Breast epithelium (tissue), 4 donors: ENCODE data around the gene TMCO4. TPM values are rescaled to one million over a fixed set of nuclear protein-coding genes. Genes with fewer than 3 reads are reported as not detected.

Experiments used
- DNase-seq, 2 donors: peaks; one replicate each; pipeline ENCODE4 v3.0.0-alpha.2; 2019; ENCODE audit warnings: low spot score in 2 of 2
- H3K27ac ChIP-seq, 2 donors: fragments of 200-600 bp; sonication (generic) in 1 of 2; one replicate each; pipeline ENCODE4 v1.5.1; 2016 to 2019; ENCODE audit warnings: mild to moderate bottlenecking in 1 of 2
- H3K27me3 ChIP-seq, 2 donors: fragments of 200-600 bp; sonication (generic) in 1 of 2; one replicate each; pipeline versions ENCODE4 v1.5.1 to v1.6.0; 2017 to 2019; ENCODE audit warnings: control low read depth in 1 of 2, mild to moderate bottlenecking in 1 of 2
- H3K36me3 ChIP-seq: fragments of 200-600 bp; one replicate; pipeline ENCODE4 v1.5.1; 2019
- H3K4me1 ChIP-seq, 2 donors: fragments of 200-600 bp; sonication (generic); one replicate each; pipeline ENCODE4 v1.5.1; 2016 to 2019; ENCODE audit warnings: control low read depth in 1 of 2
- H3K4me3 ChIP-seq, 3 donors: fragments of 200-600 bp; sonication (generic); 1 replicate in 2 of 3; 2 replicates in 1 of 3; pipeline ENCODE4 v1.5.1; 2016 to 2019; ENCODE audit warnings: mild to moderate bottlenecking in 3 of 3, moderate library complexity in 2 of 3
- H3K9me3 ChIP-seq, 2 donors: fragments of 200-600 bp; sonication (generic) in 1 of 2; one replicate each; pipeline ENCODE4 v1.5.1; 2016 to 2019; ENCODE audit warnings: control low read depth in 1 of 2
- CTCF ChIP-seq, 3 donors: fragments of 450-650 bp; IDR thresholded peaks; one replicate each; pipeline ENCODE4 v1.5.1; 2016 to 2017; ENCODE audit warnings: antibody characterized with exemption in 3 of 3, mild to moderate bottlenecking in 3 of 3, moderate library complexity in 3 of 3
- POLR2A ChIP-seq: fragments of 450-650 bp; IDR thresholded peaks from one replicate; pipeline ENCODE4 v1.6.1; 2016; ENCODE audit warnings: antibody characterized with exemption, mild to moderate bottlenecking, moderate library complexity
- POLR2AphosphoS5 ChIP-seq, 3 donors: sonication (generic); formaldehyde crosslinking; IDR thresholded peaks; one replicate each; pipeline ENCODE4 v1.6.1; 2017; ENCODE audit warnings: antibody characterized with exemption in 3 of 3
- intact Hi-C: fragments of 100-400 bp; cut with DNase I; formaldehyde crosslinking; loops from one replicate; pipeline ENCODE4 v1.15.1; 2023; ENCODE audit warnings: low total_unique reads
- total RNA-seq, 3 donors: library from RNA; depleted of rRNA; stranded (reverse); fragments of >200 nt; gene quantifications; one replicate each; pipeline ENCODE4 v1.1.0, GENCODE V29; 2016

TMCO4 gene
- total RNA-seq, 3 donors from 2014 or later: 26.7 to 44.2 (median 34.1) TPM

GRCh38 chr1:19680644-19681043 lies 119.1 kb downstream of the TMCO4 start:
- Histone ChIP-seq H3K4me3 (no peak overlapping the region), H3K4me1 (no peaks in the 10 kb centered on the region), H3K27me3 (no peaks in the 10 kb centered on the region), H3K9me3 (no peaks in the 10 kb centered on the region), H3K36me3 (no peaks in the 10 kb centered on the region), H3K27ac (no peak overlapping the region)
- intact Hi-C loops: no loop called here
- TF ChIP-seq POLR2A: no peak
- TF ChIP-seq POLR2AphosphoS5 (IDR thresholded peaks at IDR 0.05): no peak
- no peak for DNase-seq

GRCh38 chr1:19679691-19680090 lies 120.0 kb downstream of the TMCO4 start:
- TF ChIP-seq POLR2AphosphoS5 (IDR thresholded peaks at IDR 0.05) (no peak), POLR2A (no peak), CTCF (IDR thresholded peaks at IDR 0.05) (no peak)
- DNase-seq: no peak
- intact Hi-C loops: no loop called here

GRCh38 chr1:19678931-19679453 lies 120.7 kb downstream of the TMCO4 start:
- intact Hi-C loops: no loop called here
- no peaks in the 10 kb centered on the region for H3K9me3 ChIP-seq
- DNase-seq: no peak
- TF ChIP-seq POLR2AphosphoS5 (IDR thresholded peaks at IDR 0.05) (no peak), POLR2A (no peak), CTCF (IDR thresholded peaks at IDR 0.05) (no peak)
- no peaks in the 10 kb centered on the region for H3K27me3 ChIP-seq
- no peaks in the 10 kb centered on the region for H3K4me1 ChIP-seq
- H3K27ac ChIP-seq: no peak overlapping the region
- no peaks in the 10 kb centered on the region for H3K36me3 ChIP-seq
- H3K4me3 ChIP-seq: no peak overlapping the region

More at GRCh38 chr1:19679691-19680090, 120.0 kb downstream of the TMCO4 start:
- no peaks in the 10 kb centered on the region for H3K4me1 ChIP-seq
- no peaks in the 10 kb centered on the region for H3K9me3 ChIP-seq
- H3K36me3 ChIP-seq: no peaks in the 10 kb centered on the region
- no peak overlapping the region for H3K4me3 ChIP-seq
- H3K27ac ChIP-seq: no peak overlapping the region
- no peaks in the 10 kb centered on the region for H3K27me3 ChIP-seq

GRCh38 chr1:19678493-19678892 lies 121.2 kb downstream of the TMCO4 start:
- Histone ChIP-seq H3K27ac (no peak overlapping the region), H3K36me3 (no peaks in the 10 kb centered on the region), H3K4me1 (no peaks in the 10 kb centered on the region), H3K9me3 (no peaks in the 10 kb centered on the region), H3K4me3 (no peak overlapping the region), H3K27me3 (no peaks in the 10 kb centered on the region)
- TF ChIP-seq POLR2A (no peak), CTCF (IDR thresholded peaks at IDR 0.05) (no peak), POLR2AphosphoS5 (IDR thresholded peaks at IDR 0.05) (no peak)
- intact Hi-C loops: no loop called here
- no peak for DNase-seq

GRCh38 chr1:19676438-19676922 lies 123.2 kb downstream of the TMCO4 start:
- Histone ChIP-seq H3K36me3 (no peaks in the 10 kb centered on the region), H3K4me1 (no peaks in the 10 kb centered on the region), H3K9me3 (no peaks in the 10 kb centered on the region), H3K27me3 (no peaks in the 10 kb centered on the region), H3K27ac (no peak overlapping the region), H3K4me3 (no peak overlapping the region)
- DNase-seq: no peak
- intact Hi-C loops: no loop called here
- TF ChIP-seq CTCF (IDR thresholded peaks at IDR 0.05): no peak
- no peak for TF ChIP-seq POLR2AphosphoS5 (IDR thresholded peaks at IDR 0.05)
- no peak for TF ChIP-seq POLR2A
